Measurements from ENCODE around the gene UNC13D.

Gene UNC13D

DNA sequence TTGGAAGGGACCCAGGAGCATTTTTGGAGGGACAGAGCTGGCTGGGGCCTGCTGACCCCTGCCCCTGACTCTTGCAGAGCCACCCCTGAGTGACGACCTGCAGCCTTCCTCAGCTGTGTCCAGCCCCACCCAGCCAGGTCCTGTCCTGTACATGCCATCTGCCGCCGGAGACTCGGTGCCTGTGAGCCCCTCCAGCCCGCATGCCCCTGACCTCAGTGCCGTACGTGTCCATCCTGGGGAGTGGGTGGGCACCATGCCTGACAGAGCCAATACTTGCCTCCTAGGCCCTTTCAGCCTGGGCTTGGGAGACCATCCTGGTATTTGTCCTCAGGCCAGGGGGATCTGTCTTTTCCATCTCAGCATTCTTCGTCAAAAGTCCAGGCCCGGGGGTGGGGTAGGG lies 27.5 kb downstream of the UNC13D start:
- no peak overlapping the region for H3K4me3 ChIP-seq (ENCODE audit: control insufficient read depth, low read depth, low read length)
- DNase-seq (ENCODE audit: low read depth), result no peak
- TF ChIP-seq, protein P1, sequence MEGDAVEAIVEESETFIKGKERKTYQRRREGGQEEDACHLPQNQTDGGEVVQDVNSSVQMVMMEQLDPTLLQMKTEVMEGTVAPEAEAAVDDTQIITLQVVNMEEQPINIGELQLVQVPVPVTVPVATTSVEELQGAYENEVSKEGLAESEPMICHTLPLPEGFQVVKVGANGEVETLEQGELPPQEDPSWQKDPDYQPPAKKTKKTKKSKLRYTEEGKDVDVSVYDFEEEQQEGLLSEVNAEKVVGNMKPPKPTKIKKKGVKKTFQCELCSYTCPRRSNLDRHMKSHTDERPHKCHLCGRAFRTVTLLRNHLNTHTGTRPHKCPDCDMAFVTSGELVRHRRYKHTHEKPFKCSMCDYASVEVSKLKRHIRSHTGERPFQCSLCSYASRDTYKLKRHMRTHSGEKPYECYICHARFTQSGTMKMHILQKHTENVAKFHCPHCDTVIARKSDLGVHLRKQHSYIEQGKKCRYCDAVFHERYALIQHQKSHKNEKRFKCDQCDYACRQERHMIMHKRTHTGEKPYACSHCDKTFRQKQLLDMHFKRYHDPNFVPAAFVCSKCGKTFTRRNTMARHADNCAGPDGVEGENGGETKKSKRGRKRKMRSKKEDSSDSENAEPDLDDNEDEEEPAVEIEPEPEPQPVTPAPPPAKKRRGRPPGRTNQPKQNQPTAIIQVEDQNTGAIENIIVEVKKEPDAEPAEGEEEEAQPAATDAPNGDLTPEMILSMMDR (conservative IDR thresholded peaks at IDR 0.05; ENCODE audit: control insufficient read depth, insufficient read depth, low read depth, low read length), result no peak

DNA sequence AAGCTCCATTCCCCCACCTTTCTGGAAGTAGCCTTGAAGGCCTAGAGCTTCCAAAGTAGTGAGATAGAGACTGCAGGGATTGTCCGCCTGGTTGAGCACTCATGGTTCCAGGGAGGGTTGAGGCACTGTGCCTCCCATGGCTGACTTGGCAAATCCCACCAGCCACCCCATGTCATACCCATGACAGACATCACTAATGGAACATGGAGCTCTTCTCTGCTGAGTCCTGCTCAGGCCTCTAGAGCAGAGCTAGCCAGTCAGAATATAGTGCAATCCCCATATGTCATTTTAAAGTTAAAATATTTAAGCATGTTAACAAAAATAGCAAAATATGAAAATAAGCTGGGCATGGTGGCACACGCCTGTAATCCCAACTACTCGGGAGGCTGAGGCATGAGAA lies 28.8 kb downstream of the UNC13D start:
- H3K4me3 ChIP-seq (ENCODE audit: control insufficient read depth, low read depth, low read length), result no peak overlapping the region
- DNase-seq (ENCODE audit: low read depth), result no peak

DNA sequence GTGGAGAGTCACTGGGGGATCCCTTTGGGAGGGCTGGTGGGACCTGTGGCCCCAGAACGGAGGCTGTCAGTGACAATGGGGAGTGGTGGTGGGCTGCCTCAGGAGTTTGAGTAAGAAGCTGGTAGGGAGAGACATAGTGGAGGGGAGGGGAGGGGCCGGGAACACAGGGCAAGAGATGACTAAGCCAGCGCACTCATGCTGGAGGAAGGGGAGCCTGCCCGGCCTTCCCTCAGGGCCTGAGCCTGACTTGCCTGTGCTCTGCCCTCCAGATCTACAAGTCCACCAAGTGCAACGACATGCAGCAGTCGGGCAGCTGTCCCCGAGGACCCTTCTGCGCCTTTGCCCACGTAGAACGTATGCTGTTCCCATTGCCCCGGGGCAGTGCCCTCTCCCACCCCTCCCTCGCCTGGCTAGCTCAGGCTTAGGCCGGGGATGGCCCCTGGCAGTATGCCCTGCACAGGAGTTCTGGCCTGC lies 29.3 kb downstream of the UNC13D start:
- no peak overlapping the region for H3K4me3 ChIP-seq (ENCODE audit: control insufficient read depth, low read depth, low read length)
- TF ChIP-seq, protein P1 (conservative IDR thresholded peaks at IDR 0.05; ENCODE audit: control insufficient read depth, insufficient read depth, low read depth, low read length), result no peak
- DNase-seq (ENCODE audit: low read depth), result peak; percentile 76

More for the DNA sequence above, 28.8 kb downstream of the UNC13D start:
- TF ChIP-seq, protein P1 (conservative IDR thresholded peaks at IDR 0.05; ENCODE audit: control insufficient read depth, insufficient read depth, low read depth, low read length), result no peak

DNA sequence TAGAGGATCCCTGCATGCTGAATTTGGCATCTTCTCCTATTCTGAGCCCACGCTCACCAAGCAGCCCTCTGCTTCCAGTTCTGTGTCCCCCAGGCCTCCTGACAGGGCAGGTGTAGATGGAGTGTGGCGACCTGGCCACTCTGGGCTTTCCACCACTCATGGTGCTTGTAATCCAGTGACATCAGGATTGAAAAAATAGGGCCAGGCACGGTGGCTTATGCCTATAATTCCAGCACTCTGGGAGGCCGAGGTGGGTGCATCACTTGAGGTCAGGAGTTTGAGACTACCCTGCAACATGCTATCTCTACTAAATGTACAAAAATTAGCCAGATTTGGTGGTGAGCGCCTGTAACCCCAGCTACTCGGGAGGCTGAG lies 30.2 kb downstream of the UNC13D start:
- TF ChIP-seq, protein P1 (conservative IDR thresholded peaks at IDR 0.05; ENCODE audit: control insufficient read depth, insufficient read depth, low read depth, low read length), result no peak
- no peak overlapping the region for H3K4me3 ChIP-seq (ENCODE audit: control insufficient read depth, low read depth, low read length)
- no peak for DNase-seq (ENCODE audit: low read depth)

GRCh38 chr17:75813081-75814020 lies 30.9 kb downstream of the UNC13D start:
- no peak overlapping the region for H3K4me3 ChIP-seq (ENCODE audit: control insufficient read depth, low read depth, low read length)
- TF ChIP-seq, protein P1 (conservative IDR thresholded peaks at IDR 0.05; ENCODE audit: control insufficient read depth, insufficient read depth, low read depth, low read length), result no peak
- no peak for DNase-seq (ENCODE audit: low read depth)

- no peak for DNase-seq (ENCODE audit: low read depth)
- TF ChIP-seq, protein P1 (conservative IDR thresholded peaks at IDR 0.05; ENCODE audit: control insufficient read depth, insufficient read depth, low read depth, low read length), result no peak
- H3K4me3 ChIP-seq (ENCODE audit: control insufficient read depth, low read depth, low read length), result no peak overlapping the region
These were observed 31.8 kb downstream of the UNC13D start for GRCh38 chr17:75812096-75813013.
